HG02973 (cell line): ENCODE data around the gene RAPGEF1.

Experiments used
- ATAC-seq: cut with Tn5 transposase; IDR thresholded peaks from one replicate; pipeline ENCODE4 v1.9.1; 2021; ENCODE audit warnings: moderate library complexity; ENCODE audit not compliant: unreplicated experiment

RAPGEF1 gene

DNA sequence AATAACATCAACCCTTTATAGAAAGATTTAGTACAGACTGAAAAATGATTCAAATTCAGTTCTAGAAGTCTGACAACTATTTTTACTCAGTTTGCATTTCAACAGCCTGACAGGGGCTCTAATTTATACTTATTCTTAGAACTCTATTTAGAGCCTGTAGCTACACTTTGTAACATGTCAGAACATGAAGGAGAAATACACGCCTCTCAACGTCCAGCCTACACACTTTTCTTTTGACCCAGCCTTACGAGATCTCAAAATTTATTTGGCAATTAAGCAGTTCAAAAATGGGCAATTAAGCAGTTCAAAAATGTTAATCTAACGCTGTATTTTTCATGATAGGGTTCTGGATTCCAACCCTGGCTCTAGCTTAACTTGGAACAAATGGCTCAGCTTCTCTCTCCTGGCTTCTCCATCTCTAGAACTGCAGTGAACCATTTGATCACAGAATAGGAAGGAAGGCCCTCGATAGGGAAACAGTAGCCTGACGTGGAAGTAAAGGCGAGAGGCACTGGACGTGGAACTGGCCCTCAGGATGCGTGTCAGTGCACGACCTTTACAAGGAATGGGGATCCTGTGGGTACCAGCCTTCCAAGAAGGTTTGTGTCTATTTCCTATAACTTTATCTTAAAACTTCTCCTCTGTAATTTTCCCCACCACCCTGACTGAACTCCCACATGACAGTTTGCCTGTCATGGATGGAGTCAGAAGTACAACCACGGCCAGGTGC, 128.1 kb downstream of the RAPGEF1 start:
- ATAC-seq = no peak

DNA sequence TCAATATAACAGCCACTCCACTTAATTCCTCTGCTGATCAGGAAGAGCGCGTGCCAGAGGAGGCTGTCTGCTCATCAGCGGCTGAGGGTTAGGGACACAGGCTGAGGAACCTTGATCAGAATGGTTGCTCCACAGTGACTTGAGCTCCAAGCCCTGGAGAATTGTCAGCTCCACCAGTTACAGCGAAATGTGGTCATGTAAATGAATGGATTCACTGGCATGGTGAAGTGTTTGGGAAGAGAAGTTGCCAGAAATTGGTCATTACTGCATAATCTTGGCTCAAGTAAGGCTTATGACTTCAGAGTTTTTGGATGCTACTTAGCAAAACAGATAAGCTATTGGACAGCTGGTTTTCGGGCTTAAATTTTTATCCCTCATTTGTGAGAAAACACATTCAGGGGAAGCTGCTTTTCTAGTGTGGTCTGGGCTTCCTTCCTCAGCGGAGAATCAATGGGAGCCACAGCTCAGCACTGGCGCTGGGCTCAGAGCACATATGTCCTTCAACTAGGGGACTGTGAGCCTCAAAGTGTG, 129.6 kb downstream of the RAPGEF1 start:
- no peak for ATAC-seq

DNA sequence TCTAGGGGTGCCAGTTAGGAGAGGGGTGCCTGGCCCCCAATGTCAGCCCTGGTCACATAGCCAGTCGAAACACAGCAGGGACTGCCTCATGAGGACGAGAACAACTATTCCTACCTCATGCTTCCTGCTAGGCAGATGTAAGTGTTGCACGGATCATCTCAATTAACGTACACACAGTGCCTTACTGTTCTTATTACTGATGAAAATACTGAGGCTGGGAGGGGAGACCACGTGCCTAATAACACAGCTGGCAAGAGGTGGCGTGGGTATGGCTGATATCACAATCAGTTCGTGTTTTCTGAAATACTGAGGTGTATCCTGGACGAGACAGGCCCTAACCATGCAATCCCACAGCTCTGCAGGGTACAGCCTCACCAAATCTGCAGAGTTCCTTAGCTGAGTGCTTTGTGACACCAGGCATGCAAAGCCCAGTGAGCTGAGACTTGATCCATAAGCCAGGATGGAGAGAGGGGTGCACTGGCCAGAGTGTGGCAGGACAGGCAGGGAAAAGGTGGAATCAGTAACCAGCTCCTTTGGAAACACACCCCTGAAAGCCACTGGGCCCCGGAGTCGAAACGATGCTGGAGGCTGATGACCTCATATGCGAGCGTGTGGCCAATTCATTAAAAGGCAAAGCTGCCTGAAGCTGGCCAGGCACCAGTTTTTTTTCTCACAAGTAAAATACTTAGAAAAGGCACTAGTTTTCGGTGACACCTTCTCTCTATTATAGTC, 130.6 kb downstream of the RAPGEF1 start:
- ATAC-seq = no peak

DNA sequence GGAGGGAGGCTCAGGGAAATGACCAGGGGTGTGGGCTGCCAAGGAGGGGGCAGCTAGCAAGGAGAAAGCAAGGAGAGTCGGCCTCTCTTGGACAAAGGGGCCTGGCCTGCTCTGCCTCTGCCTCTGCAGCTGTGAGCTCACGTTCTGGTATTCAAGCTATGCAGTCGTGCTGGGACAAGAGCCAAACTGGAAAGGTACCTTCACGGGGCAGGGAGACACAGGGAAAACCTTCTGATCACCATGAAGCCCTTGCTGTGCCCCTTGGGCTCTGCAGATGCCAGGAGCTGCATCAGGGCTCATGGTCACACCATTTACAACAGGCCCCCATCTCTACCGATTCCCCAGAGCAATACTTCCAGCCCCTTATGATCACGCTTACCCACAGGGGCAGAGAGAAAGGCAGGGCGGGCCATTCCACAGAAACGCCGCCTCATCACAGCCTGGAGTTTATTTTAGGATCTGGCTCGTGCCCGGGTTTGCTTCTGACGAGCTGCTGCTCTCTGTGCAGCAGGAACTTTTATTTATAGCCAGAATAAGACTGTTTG, 131.3 kb downstream of the RAPGEF1 start:
- ATAC-seq = no peak

DNA sequence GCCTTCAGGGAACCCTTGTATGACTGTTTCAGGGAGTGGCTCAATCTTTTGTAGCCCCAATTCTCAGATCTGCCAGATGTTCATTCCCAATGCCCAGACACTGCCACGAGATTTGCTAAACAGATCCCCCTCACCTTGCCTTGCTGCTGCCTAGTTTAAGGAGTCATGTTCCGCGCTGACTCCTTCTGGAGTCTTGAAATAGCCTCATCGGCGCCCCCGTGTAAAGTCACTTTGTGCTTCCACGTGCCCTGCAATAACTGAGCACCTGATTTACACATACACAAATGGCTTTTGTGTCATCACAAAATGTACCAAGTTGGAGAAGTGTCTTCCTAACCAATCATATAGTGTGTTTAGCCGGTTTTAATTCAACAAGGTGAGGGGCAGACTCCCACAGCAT, 132.3 kb downstream of the RAPGEF1 start:
- ATAC-seq = no peak

DNA sequence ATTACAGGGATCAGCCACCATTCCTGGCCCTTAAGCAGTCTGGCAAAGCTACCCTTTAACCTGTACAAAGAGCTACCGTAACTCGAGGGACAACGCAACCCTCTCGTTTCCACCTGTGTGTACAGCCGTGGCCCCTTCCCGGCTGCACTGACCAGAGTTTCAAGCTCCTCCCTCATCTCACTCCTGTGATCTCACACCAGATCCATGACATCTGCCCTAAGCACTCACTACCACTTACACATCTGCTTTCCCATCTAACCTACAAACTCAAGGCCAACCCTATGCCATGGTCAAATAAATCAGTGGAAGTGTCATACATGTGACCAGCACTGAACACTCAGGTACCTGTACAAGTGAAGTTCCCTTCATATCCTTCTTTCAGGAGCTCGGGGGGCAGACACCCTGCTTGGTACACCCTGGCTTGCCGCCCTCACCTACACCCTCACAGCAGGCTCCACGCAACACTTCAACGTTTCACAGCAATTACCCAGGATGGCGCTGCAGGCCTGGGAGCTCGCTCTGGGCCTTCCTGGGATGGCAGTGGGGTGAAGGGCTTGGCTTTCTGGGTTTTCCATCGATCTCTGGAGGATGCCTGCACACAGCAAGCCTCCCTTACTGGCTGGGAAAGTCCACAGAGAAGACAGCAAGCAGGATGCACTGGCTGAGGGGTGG, 132.8 kb downstream of the RAPGEF1 start:
- no peak for ATAC-seq

DNA sequence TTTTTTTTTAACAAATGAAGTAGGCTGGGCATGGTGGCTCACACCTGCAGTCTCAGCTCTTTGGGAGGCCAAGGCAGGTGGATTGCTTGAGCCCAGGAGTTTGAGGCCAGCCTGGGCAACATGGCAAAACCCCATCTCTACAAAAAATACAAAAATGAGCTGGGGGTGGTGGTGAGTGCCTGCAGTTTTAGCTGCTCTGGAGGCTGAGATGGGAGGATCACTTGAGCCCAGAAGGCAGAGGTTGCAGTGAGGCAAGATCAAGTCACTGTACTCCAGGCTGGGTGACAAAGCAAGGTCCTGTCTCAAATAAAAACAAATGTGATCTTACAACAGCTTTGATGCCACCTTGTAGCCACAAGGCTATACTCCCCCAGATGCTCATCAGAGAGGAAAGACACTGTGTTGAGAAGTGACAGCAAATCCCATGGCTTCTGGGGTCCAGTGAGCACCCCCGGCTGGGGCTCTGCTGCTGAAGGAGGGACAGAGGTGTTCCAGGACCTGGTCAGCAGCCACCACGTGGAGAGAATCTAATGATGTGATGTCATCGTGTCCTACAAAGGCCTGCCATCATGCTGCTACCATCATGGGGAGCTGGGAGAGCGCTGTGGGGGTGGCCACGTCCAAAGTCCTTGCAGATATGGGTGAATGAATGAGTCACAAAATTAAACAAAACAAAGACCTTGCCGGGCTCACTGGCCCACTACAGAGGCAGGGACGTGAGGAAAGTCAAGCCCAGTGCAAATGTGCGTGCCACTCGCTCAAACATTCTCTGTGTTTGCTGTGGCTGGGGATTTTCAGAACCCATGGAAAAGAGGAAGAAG, 133.9 kb downstream of the RAPGEF1 start:
- ATAC-seq = no peak

DNA sequence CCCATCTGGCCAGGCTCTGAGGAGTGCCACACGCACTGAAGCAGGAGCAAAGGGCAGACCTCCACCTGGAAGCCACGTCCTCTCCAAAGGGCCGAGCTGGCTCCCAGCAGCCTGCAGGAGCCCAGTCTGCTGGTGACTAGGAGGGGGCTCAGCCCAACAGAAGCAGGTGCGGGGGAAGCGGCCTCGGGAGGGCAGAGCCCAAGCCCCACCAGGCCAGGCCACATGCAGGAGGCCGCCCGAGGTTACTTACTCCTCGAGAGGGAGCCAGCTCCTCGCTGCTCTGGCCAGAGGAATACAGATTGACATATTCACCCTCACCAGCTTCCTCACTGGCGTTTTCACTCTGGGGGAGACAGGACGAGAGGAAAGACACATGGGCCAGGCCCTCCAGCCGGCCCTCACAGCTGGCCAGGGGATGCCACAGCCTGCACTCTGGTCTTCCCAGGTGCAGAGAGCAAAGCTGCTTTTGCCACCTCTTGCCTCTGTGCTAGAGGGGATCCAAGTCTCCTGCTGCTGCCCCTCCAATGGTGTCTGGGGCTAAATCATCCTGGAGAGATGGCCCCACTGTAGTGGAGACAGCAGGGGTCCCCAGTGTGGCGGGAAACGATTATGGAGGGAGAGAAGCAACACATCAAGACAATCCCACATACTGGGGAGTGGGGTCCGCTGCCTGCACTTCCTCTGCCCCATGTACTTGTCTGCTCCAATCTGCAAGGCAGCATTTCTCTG, 136.0 kb downstream of the RAPGEF1 start:
- ATAC-seq = no peak

DNA sequence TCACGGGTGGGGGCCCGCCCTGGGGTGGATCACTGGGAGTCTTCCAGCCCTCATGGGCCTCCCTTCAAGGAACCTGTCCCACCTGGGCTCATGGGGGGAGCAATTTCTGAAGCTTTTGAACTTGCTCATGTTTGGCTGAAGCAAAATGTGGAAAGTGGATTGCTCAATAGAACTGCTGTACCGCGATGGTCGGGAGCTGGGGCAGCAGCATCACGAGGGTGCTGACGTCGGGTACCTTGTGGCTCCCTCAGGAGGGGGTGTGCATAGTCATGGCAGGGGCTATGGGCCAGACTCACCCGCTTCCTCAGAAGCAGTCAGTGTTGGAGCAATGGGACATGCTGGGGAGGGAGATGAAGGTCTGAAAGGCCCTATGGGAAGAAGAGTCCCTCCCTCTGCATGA, 136.7 kb downstream of the RAPGEF1 start:
- no peak for ATAC-seq

DNA sequence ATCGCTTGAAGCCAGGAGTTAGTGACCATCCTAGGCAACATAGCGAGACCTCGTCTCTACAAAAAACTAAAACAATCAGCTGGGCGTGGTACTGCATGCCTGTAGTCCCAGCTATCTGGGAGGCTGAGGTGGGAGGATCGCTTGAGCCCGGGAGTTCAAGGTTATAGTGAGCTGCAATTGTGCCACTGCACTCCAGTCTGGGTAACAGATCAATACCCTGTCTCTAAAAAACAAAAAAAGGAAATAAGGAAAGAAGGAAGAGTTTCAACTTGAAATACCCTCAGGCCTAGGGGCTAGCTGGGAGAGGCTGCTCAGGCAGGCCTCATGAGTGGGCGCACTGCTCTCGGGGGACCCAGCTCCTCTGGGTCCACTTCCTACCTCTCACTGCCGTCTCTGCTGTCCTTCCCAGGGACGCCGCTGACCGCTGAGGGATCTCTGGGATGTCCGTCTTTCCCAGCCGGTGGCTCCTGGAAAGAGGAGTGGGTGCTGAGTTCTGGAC, 138.1 kb downstream of the RAPGEF1 start:
- no peak for ATAC-seq

DNA sequence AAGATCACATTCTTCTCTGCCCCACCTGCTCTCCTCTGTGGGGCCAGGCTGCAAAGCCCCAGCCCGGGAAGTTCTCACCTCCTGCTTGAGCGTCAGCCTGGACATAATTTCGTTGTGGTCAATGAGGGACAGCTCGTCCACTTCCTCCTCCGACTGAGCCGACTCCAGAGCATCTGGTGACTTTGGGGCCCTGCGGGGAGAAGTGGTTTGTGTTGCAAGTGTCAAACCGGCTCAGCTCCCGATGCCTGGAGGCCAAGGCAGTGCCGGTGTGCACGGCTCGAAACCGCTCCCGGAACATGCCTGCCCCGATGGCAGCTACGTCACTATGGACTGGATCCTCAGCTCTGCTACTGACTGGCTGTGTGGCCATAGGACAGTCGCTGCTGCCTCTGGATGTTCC, 141.8 kb downstream of the RAPGEF1 start:
- ATAC-seq = no peak

DNA sequence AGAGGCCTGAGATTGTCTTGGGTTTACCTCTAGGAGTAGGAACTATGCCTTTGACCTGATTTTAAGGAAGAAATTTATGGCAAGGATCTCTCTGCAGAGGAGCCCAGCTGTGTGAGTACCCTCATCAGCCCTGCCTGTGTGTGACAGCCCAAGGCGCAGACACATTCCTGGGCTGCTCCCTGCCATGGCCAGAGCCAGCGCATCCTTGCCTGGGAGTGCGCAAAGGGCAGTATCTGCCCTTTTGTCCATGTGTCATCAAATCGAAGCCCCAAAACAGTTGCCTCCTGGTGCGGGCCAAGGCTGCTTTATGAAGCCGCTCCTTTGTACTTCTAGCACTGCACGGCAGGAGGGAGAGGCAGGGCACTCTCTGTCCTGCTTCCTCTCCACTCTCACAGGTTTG, 142.6 kb downstream of the RAPGEF1 start:
- no peak for ATAC-seq

DNA sequence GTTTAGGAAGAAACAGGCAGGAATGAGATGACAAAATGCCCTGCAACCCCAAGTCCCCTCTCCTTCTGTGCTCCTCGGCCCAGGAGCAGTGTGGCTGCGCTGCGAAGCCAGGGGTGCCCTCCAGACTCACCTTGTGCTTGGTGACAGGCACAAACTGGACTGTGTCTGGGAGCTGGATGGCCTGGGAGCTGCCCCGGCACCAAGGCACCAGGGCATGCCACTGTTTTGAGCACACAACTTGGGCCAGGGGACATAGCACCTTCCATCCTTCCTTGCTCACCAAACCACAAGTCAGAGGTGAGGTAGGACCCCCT, 143.5 kb downstream of the RAPGEF1 start:
- ATAC-seq = no peak

DNA sequence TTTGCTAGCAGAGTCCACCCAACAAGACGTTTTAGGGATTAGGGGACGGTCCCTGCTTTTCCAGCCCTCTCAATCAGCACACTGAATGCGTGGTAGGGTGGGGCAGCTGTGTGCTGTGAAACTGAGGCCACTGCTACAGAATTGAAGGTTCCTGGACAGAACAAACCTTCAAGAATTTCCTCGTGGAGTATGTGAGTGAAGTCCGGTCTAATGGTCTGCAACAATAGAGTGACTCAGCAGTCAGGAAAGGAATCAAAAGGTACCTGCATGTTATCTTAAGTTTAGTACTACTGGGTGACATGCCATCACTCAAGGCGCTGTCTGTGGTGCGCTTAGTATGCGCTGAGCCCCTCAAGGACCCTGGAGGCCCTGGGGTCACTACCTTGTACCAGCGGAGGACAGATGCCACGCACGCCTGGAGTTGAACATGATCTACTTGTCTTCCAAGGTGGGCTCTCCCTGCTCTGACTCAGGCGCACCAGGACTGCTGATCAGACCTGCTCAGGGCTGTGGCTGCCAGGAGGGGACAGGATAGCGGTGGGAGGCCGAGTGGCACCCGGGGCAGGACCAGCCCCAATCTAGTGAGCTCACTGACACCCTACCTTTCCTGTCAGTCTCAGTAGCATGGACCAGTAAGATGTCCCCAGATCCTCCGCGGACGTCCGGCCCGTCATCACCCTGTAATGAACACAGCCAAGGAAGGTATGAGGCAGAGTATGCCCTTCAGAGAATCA, 144.0 kb downstream of the RAPGEF1 start:
- ATAC-seq = no peak

DNA sequence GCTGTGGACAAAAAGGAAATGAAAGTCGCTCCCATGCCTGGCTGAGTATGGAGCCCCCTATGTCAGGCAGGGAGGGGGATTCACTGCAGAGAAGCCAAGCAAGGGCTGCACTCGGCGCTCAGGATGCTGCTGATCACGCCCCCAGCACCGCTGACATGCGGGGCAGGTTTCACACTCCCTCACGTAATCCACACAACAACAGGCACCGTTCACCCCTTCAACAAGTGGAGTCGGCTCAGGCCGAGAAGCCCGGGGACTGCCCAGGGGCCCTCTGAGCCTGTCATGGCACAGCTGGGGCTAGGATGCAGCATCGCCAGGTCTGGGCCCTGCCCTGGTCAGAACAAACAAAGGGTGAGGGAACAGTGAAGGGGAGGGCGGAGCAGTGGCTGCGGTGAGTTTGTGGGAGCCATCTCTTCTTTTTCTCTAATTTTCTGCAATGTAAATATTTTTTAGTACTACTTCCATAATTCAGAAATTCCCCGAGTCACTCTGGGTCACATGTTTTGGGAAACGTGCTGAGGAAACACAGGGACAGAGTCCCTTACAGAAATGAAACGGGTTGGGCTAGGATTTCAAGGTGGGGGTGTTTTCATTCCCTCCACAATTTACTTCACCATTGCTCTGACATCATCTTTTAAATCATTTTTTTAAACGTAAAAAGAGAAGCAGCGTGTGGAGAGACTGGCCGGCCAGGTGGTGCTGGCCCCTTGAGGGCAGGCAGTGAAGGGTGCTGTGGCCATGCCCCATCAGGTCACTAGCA, 144.8 kb downstream of the RAPGEF1 start:
- ATAC-seq = no peak

DNA sequence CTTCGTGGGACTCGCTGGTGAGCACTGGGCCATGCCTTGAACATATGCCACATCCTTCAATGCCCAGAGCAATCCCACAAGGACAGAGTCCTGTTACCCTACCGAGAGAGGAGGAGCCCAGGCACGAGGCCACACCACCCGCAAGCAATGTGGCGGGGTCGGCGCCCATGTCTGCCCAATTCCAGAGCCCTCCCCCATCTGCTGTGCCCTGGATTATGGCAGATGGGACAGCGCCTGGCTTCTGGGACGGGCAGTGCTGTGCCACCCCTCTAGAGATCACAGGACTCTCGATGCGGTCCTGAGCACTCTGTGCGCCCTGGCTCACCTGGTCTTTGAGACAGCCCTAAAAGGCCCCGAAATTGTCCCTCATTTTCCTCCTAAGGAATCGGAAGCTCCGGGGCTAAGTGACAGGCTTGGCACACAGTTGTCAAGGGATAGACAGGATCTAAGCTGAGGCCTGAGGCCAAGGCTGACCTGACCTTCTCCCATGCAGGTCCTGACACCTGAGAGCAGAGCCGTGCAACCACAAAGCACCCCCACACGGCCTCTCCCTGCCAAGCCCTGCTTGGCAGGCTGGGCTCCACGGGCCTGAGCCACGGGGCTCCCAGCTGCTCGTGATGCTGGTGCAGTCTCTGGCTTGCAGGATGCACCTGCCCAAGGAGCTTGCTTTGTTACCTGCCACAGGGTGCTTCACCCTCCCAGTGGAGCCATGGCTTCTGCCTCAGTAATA, 145.8 kb downstream of the RAPGEF1 start:
- ATAC-seq = no peak

DNA sequence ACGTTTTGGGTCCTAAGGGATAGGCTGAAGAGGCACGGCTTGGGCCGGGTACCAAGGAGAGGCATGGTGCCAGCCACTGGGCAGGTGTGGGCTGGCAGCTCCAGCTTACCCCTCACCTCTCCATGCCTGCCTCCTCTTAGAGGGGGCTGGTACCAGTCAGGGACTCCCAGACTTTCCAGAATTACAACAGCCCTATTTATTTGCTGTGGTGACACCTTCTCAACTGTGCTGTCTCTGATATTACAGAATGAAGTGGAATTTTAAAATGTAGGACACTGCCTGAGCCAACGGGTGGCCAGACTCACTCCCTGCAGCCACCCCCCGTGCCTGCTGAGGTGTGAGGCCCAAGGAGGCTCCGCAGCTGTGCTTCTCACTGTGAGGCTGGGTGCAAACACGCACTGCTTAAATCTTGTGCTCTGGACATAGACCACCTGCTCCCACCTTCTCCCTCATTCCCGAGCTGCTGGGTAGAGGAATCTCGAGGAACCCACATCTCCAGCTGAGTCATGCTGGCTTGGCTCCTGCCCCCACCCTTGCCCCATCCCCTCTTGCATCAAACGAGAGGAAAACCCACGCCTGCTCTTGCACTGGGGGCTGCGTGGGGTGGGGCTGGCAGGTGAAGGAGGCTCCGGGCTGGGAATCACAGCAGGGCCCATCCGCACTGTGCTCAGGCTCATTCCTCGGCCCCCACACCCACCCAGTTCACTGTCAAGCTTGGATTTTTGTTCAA, 146.6 kb downstream of the RAPGEF1 start:
- ATAC-seq = no peak
